Suprapubic skin (tissue), 3 donors: ENCODE measurements around the gene SLC9B1.

ENCODE experiments used
- CTCF ChIP-seq, 2 donors: fragments of 200-600 bp in 1 of 2; fragments of 450-650 bp in 1 of 2; sonication (generic) in 1 of 2; IDR thresholded peaks; one replicate each; pipeline ENCODE4 v1.5.1; 2016 to 2019; ENCODE audit warnings: antibody characterized with exemption in 2 of 2, mild to moderate bottlenecking in 1 of 2, moderate library complexity in 1 of 2
- EP300 ChIP-seq: sonication (generic); formaldehyde crosslinking; IDR thresholded peaks from one replicate; pipeline ENCODE4 v1.6.1; 2017; ENCODE audit warnings: antibody characterized with exemption
- POLR2A ChIP-seq, 2 donors: fragments of 450-650 bp; IDR thresholded peaks; one replicate each; pipeline ENCODE4 v1.6.1; 2017; ENCODE audit warnings: antibody characterized with exemption in 2 of 2, mild to moderate bottlenecking in 2 of 2, moderate library complexity in 2 of 2

DNA sequence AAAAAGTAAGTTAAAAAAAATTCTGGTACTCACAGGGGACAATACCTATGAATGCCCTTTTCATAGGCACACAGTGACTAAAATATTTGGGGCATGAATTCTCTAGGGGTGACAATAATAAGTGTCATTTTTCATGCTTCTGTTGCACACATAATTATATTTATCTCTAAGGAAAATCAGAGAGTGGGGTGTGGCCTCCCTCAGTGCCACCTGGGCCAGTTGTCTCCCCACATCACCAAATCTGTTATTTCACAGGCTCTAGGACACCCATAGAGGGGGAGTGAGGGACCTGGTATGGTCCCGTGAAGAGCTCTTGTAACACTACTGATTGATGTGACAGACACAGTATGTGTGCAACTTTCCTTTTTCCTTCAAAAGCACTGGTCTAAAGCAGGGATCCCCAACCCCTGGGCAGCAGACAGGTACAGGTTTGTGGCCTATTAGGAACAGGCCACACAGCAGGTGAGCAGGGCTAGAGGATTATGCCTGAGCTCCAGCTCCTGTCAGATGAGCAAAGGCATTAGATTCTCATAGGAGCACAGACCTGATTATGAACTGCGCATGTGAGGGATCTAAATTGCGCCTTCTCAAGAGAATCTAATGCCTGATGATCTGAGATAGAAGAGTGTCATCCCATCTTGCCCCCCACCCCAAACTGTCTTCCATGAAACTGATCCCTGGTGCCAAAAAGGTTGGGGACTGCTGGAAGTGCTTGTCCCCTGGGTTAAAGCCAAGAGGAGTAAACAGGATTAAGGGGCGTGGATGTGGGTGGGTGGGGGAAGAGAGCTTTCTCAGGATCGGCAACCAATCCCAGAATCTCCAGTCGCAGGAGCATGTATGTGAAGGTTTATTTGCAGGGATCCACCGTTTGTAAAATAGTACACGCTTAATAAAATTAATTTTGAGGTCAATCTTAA is 856 bp downstream of the SLC9B1 start:
- no peak for TF ChIP-seq CTCF (IDR thresholded peaks at IDR 0.05)
- TF ChIP-seq EP300: no peak
- TF ChIP-seq POLR2A (IDR thresholded peaks at IDR 0.05): no peak
